ENCODE results near the gene YIPF5.

Gene YIPF5

GRCh38 chr5:144179226-144179625 lies 8.8 kb upstream of the YIPF5 start:
- DNase-seq (ENCODE audit: low read depth), result no peak

- DNase-seq (ENCODE audit: low read depth), result peak; percentile 20
Observed at GRCh38 chr5:144177548-144177947, 7.1 kb upstream of the YIPF5 start.

GRCh38 chr5:144173766-144174165 lies 3.3 kb upstream of the YIPF5 start:
- DNase-seq (ENCODE audit: low read depth), result no peak

- DNase-seq (ENCODE audit: low read depth), result no peak
Observed at GRCh38 chr5:144169904-144170275, 569 bp downstream of the YIPF5 start.

GRCh38 chr5:144167998-144168397 lies 2.5 kb downstream of the YIPF5 start:
- no peak for DNase-seq (ENCODE audit: low read depth)

- DNase-seq (ENCODE audit: low read depth), result no peak
Observed at GRCh38 chr5:144166696-144167095, 3.8 kb downstream of the YIPF5 start.

- no peak for DNase-seq (ENCODE audit: low read depth)
Observed at GRCh38 chr5:144162686-144163085, 7.8 kb downstream of the YIPF5 start.

GRCh38 chr5:144156767-144157171 lies 13.7 kb downstream of the YIPF5 start:
- no peak for DNase-seq (ENCODE audit: low read depth)

- DNase-seq (ENCODE audit: low read depth), result no peak
Observed at GRCh38 chr5:144151026-144151425, 19.4 kb downstream of the YIPF5 start.

- DNase-seq (ENCODE audit: low read depth), result no peak
Observed at GRCh38 chr5:144144956-144145751, 25.3 kb downstream of the YIPF5 start.

GRCh38 chr5:144143625-144144024 lies 26.8 kb downstream of the YIPF5 start:
- DNase-seq (ENCODE audit: low read depth), result no peak

GRCh38 chr5:144142824-144143162 lies 27.7 kb downstream of the YIPF5 start:
- no peak for DNase-seq (ENCODE audit: low read depth)

- DNase-seq (ENCODE audit: low read depth), result no peak
Observed at GRCh38 chr5:144142139-144142823, 28.2 kb downstream of the YIPF5 start.

GRCh38 chr5:144141585-144141984 lies 28.9 kb downstream of the YIPF5 start:
- DNase-seq (ENCODE audit: low read depth), result no peak

- DNase-seq (ENCODE audit: low read depth), result peak; percentile 66
Observed at GRCh38 chr5:144139586-144139985, 30.9 kb downstream of the YIPF5 start.

GRCh38 chr5:144135113-144135762 lies 35.2 kb downstream of the YIPF5 start:
- no peak for DNase-seq (ENCODE audit: low read depth)

- no peak for DNase-seq (ENCODE audit: low read depth)
Observed at GRCh38 chr5:144134194-144134826, 36.1 kb downstream of the YIPF5 start.

- no peak for DNase-seq (ENCODE audit: low read depth)
Observed at GRCh38 chr5:144133050-144133633, 37.3 kb downstream of the YIPF5 start.

- no peak for DNase-seq (ENCODE audit: low read depth)
Observed at GRCh38 chr5:144131261-144131660, 39.2 kb downstream of the YIPF5 start.

- DNase-seq (ENCODE audit: low read depth), result no peak
Observed at GRCh38 chr5:144130306-144130705, 40.2 kb downstream of the YIPF5 start.

- no peak for DNase-seq (ENCODE audit: low read depth)
Observed at GRCh38 chr5:144128844-144129243, 41.6 kb downstream of the YIPF5 start.

- DNase-seq (ENCODE audit: low read depth), result no peak
Observed at GRCh38 chr5:144126707-144127106, 43.8 kb downstream of the YIPF5 start.
